ENCODE data around the gene ABHD16B. TPM values are rescaled to one million over a fixed set of nuclear protein-coding genes. Genes with fewer than 3 reads are reported as not detected.

The ABHD16B gene
- not detected for polyA plus RNA-seq
- long read RNA-seq, donor 1, partial matches to known transcripts = 0 of 4 reads
- long read RNA-seq, donor 1, other reads (novel, unspliced or antisense) = 0 of 4 reads
- long read RNA-seq, donor 2, transcript ABHD16B-201 (1 exons, 1,491 nt) = major isoform, 14 of 14 reads
- long read RNA-seq, donor 2, partial matches to known transcripts = 0 of 14 reads
- long read RNA-seq, donor 2, other reads (novel, unspliced or antisense) = 0 of 14 reads
- long read RNA-seq, donor 3, transcript ABHD16B-201 (1 exons, 1,491 nt) = major isoform, 9 of 9 reads
- long read RNA-seq, donor 3, partial matches to known transcripts = 0 of 9 reads
- long read RNA-seq, donor 3, other reads (novel, unspliced or antisense) = 0 of 9 reads
- long read RNA-seq, donor 4 = 0 reads
- long read RNA-seq, donor 5, partial matches to known transcripts = 0 of 3 reads
- long read RNA-seq, donor 5, other reads (novel, unspliced or antisense) = 0 of 3 reads
- long read RNA-seq, donor 6, transcript ABHD16B-201 (1 exons, 1,491 nt) = major isoform, 5 of 5 reads
- long read RNA-seq, donor 6, partial matches to known transcripts = 0 of 5 reads
- long read RNA-seq, donor 6, other reads (novel, unspliced or antisense) = 0 of 5 reads
- long read RNA-seq, donor 7, partial matches to known transcripts = 0 of 3 reads
- long read RNA-seq, donor 7, other reads (novel, unspliced or antisense) = 0 of 3 reads
- long read RNA-seq, donor 8, partial matches to known transcripts = 0 of 2 reads
- long read RNA-seq, donor 8, other reads (novel, unspliced or antisense) = 0 of 2 reads
- long read RNA-seq, donor 9, partial matches to known transcripts = 0 of 4 reads
- long read RNA-seq, donor 9, other reads (novel, unspliced or antisense) = 0 of 4 reads
- long read RNA-seq, donor 10, partial matches to known transcripts = 0 of 4 reads
- long read RNA-seq, donor 10, other reads (novel, unspliced or antisense) = 0 of 4 reads
- long read RNA-seq, donor 11, partial matches to known transcripts = 7 of 9 reads
- long read RNA-seq, donor 11, other reads (novel, unspliced or antisense) = 0 of 9 reads

DNA sequence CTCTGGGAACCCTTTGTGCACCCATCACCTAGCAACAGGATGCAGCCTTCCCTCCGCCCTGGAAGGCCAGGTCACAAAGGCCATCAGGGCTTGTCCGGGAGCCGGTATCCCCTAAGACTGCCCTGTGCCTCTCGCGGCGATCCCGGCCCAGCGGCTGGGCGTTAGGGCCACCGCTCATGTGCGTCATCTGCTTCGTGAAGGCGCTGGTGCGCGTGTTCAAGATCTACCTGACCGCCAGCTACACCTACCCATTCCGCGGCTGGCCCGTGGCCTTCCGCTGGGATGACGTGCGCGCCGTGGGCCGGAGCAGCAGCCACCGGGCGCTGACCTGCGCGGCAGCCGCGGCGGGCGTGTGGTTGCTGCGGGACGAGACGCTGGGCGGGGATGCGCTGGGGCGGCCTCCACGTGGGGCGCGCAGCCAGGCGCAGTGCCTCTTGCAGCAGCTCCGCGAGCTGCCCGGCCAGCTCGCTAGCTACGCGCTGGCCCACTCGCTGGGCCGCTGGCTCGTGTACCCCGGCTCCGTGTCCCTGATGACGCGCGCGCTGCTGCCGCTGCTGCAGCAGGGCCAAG, at the start of gene ABHD16B:
TSS of gene ABHD16B (plus strand) at position 134 of the 570 bp plus-strand sequence. CDS start at position 177, 43 bp downstream.
- H3K27ac ChIP-seq (ENCODE audit: low read length) = no peak within 1 kb of the TSS
- WGBS (ENCODE audit: insufficient coverage, low lambda C conversion rate) = 100% methylated on average over 1 of the region's 59 CpGs
- H3K27me3 ChIP-seq (ENCODE audit: control insufficient read depth, insufficient read depth, low read length) = peaks cover 14% of the 10 kb centered on the region
- DNase-seq = no peak
- no peak within 1 kb of the TSS for H3K4me3 ChIP-seq (ENCODE audit: low read length)
- peaks cover 5% of the 10 kb centered on the region for H3K36me3 ChIP-seq (ENCODE audit: control insufficient read depth, insufficient read depth, low read length)
- H3K9me3 ChIP-seq (ENCODE audit: control insufficient read depth, low read depth, low read length) = peaks cover 8% of the 10 kb centered on the region
- peaks cover 34% of the 10 kb centered on the region for H3K4me1 ChIP-seq (ENCODE audit: control insufficient read depth, insufficient read depth, low read length)

DNA sequence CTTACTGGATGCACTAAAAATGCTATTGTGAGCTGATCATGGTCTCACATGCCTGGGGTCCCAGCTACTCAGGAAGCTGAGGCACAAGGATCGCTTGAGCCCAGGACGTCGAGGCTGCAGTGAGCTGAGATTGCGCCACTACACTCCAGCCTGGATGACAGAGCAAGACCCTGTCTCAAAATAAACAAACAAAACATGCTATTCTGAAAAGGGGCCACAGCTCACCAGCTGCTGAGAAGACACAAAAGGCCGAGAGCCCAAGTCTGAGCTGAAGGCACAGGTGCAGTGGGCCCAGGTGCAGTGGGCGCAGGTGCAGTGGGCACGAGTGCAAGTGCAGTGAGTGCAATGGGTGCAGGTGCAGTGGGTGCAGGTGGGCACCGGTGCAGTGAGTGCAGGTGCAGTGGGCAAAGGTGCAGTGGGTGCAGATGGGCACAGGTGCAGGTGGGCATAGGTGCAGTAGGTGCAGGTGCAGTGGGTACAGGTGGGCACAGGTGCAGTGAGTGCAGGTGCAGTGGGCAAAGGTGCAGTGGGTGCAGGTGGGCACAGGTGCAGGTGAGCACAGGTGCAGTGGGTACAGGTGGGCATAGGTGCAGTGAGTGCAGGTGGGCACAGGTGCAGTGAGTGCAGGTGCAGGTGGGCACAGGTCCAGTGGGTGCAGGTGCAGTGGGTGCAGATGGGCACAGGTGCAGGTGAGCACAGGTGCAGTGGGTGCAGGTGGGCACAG, 46.2 kb upstream of the ABHD16B start:
- Histone ChIP-seq H3K27ac (ENCODE audit: low read length) (no peak overlapping the region), H3K27me3 (ENCODE audit: control insufficient read depth, insufficient read depth, low read length) (peaks cover 5% of the 10 kb centered on the region), H3K36me3 (ENCODE audit: control insufficient read depth, insufficient read depth, low read length) (no peaks in the 10 kb centered on the region), H3K9me3 (ENCODE audit: control insufficient read depth, low read depth, low read length) (no peaks in the 10 kb centered on the region), H3K4me3 (ENCODE audit: low read length) (no peak overlapping the region), H3K4me1 (ENCODE audit: control insufficient read depth, insufficient read depth, low read length) (no peaks in the 10 kb centered on the region)
- WGBS (ENCODE audit: insufficient coverage, low lambda C conversion rate) = no CpG with 5 or more reads among the region's 8 CpGs
- DNase-seq = no peak

DNA sequence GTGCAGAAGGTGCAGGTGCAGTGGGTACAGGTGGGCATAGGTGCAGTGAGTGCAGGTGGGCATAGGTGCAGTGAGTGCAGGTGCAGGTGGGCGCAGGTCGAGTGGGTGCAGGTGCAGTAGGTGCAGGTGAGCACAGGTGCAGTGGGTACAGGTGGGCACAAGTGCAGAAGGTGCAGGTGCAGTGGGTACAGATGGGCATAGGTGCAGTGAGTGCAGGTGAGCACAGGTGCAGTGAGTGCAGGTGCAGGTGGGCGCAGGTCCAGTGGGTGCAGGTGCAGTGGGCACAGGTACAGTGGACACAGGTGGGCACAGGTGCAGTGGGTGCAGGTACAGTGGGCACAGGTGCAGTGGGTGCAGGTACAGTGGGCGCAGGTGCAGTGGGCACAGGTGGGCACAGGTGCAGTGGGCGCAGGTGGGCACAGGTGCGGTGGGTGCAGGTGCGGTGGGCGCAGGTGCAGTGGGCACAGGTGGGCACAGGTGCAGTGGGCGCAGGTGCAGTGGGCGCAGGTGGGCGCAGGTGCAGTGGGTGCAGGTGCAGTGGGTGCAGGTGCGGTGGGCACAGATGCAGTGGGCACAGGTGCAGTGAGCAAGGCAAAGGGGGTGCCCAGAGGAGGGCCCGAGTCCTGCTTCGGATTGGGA, 45.6 kb upstream of the ABHD16B start:
- Histone ChIP-seq H3K36me3 (ENCODE audit: control insufficient read depth, insufficient read depth, low read length) (no peaks in the 10 kb centered on the region), H3K27ac (ENCODE audit: low read length) (no peak overlapping the region), H3K4me3 (ENCODE audit: low read length) (no peak overlapping the region), H3K4me1 (ENCODE audit: control insufficient read depth, insufficient read depth, low read length) (no peaks in the 10 kb centered on the region), H3K27me3 (ENCODE audit: control insufficient read depth, insufficient read depth, low read length) (peaks cover 5% of the 10 kb centered on the region), H3K9me3 (ENCODE audit: control insufficient read depth, low read depth, low read length) (no peaks in the 10 kb centered on the region)
- no CpG with 5 or more reads among the region's 14 CpGs for WGBS (ENCODE audit: insufficient coverage, low lambda C conversion rate)
- no peak for DNase-seq

GRCh38 chr20:63819224-63819921, 41.9 kb upstream of the ABHD16B start:
- no peak overlapping the region for H3K4me3 ChIP-seq (ENCODE audit: low read length)
- no peak for DNase-seq
- peaks cover 8% of the 10 kb centered on the region for H3K27me3 ChIP-seq (ENCODE audit: control insufficient read depth, insufficient read depth, low read length)
- H3K4me1 ChIP-seq (ENCODE audit: control insufficient read depth, insufficient read depth, low read length) = no peaks in the 10 kb centered on the region
- no peak overlapping the region for H3K27ac ChIP-seq (ENCODE audit: low read length)
- no peaks in the 10 kb centered on the region for H3K9me3 ChIP-seq (ENCODE audit: control insufficient read depth, low read depth, low read length)
- WGBS (ENCODE audit: insufficient coverage, low lambda C conversion rate) = no CpG with 5 or more reads among the region's 24 CpGs
- no peaks in the 10 kb centered on the region for H3K36me3 ChIP-seq (ENCODE audit: control insufficient read depth, insufficient read depth, low read length)

DNA sequence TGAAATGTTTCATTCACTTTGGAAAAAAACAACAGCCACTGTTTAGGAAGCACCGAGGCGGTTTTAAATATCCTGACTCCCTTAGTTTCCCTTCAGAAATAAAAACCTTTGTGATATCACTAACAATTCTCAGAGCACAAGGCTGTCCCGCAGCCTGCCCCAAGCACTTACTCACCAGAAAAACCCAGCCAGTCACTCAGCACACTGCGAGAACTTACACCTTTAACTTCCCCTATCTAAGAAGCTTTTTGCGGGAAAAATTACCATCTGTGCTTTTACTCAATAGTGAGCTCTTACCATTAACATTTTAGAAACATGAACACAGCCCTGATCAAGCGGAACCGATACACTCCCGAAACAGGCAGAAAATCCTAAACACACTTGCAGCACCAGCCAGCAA, 39.5 kb upstream of the ABHD16B start:
- no peak overlapping the region for H3K27ac ChIP-seq (ENCODE audit: low read length)
- H3K9me3 ChIP-seq (ENCODE audit: control insufficient read depth, low read depth, low read length) = no peaks in the 10 kb centered on the region
- DNase-seq = no peak
- no peak overlapping the region for H3K4me3 ChIP-seq (ENCODE audit: low read length)
- whole genome bisulfite sequencing (ENCODE audit: insufficient coverage, low lambda C conversion rate) = 60% methylated on average over 1 of the region's 8 CpGs
- H3K4me1 ChIP-seq (ENCODE audit: control insufficient read depth, insufficient read depth, low read length) = no peaks in the 10 kb centered on the region
- H3K36me3 ChIP-seq (ENCODE audit: control insufficient read depth, insufficient read depth, low read length) = no peaks in the 10 kb centered on the region
- H3K27me3 ChIP-seq (ENCODE audit: control insufficient read depth, insufficient read depth, low read length) = peaks cover 18% of the 10 kb centered on the region

- Histone ChIP-seq H3K36me3 (ENCODE audit: control insufficient read depth, insufficient read depth, low read length) (no peaks in the 10 kb centered on the region), H3K27me3 (ENCODE audit: control insufficient read depth, insufficient read depth, low read length) (peaks cover 20% of the 10 kb centered on the region), H3K9me3 (ENCODE audit: control insufficient read depth, low read depth, low read length) (no peaks in the 10 kb centered on the region), H3K4me1 (ENCODE audit: control insufficient read depth, insufficient read depth, low read length) (no peaks in the 10 kb centered on the region), H3K27ac (ENCODE audit: low read length) (no peak overlapping the region), H3K4me3 (ENCODE audit: low read length) (no peak overlapping the region)
- 87% methylated on average over 5 of the region's 15 CpGs for WGBS (ENCODE audit: insufficient coverage, low lambda C conversion rate)
- DNase-seq = no peak
Measured at GRCh38 chr20:63822276-63822696, 39.0 kb upstream of the ABHD16B start.

DNA sequence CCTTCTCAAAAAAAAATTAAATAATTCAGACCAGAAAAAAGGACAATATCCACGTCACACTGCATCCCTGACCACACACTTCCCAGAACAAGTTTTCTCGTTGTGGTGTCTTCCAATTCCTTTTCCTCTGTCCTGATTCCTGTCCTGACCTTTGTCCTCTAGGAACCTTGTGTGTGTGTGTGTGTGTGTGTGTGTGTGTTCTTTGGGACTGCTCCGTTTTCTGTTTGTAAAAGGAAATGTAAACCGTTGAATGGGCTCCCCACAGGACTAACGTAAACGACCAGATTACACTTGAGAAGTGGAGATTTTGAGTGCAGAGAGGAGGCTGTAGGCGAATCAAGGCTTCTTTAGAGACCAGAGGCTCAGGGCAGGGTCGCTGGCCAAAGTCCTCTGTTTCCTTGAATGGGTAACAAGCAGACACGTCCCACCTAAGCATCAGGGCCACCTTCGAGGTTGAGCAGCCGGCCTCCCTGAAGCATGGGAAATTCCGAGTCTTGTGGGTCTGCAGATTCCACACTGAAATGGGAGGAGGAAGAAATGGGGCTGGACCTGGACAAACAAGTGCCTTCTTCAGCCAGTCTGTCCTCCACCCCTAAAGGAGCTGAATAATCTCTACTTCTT, 37.5 kb upstream of the ABHD16B start:
- Histone ChIP-seq H3K36me3 (ENCODE audit: control insufficient read depth, insufficient read depth, low read length) (no peaks in the 10 kb centered on the region), H3K4me3 (ENCODE audit: low read length) (no peak overlapping the region), H3K27me3 (ENCODE audit: control insufficient read depth, insufficient read depth, low read length) (peaks cover 30% of the 10 kb centered on the region), H3K4me1 (ENCODE audit: control insufficient read depth, insufficient read depth, low read length) (no peaks in the 10 kb centered on the region), H3K9me3 (ENCODE audit: control insufficient read depth, low read depth, low read length) (no peaks in the 10 kb centered on the region), H3K27ac (ENCODE audit: low read length) (no peak overlapping the region)
- no peak for DNase-seq
- WGBS (ENCODE audit: insufficient coverage, low lambda C conversion rate) = 24% methylated on average over 2 of the region's 12 CpGs

DNA sequence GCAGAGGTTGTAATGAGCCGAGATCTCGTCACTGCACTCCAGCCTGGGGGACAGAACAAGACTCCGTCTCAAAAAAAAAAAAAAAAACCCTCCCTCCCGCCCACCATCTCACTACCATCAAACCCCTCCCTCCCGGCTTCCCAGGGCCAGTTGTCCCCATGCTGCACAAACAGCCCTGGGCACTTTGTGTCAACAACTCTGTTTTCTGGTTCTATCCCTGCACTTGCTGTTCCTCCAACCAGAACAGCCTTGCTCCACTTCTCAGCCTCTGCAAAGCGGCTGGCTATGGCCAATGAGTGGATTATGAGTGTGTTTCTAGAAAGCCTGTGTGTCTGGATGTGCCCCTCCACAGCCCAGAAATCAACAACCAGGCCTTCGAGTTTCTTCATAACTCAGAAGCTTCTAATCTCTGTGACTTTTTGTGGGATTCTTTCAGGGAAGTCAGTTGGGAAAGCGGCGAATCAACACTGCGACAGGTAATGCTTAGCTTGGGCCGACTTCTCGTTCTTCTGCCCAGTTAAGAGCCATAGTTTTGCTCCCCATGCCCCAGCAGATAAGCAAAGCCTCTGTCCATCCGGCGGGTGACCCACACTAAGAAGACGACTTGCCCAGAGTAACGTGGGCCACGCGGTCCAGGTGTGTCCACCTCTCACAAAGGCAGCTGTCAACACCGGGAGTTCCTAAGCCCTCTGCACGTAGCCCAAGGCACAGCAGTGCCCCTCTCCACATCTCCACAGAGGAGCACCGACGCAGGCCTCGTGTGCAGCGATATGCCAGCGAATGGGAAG, 35.8 kb upstream of the ABHD16B start:
- H3K36me3 ChIP-seq (ENCODE audit: control insufficient read depth, insufficient read depth, low read length) = no peaks in the 10 kb centered on the region
- WGBS (ENCODE audit: insufficient coverage, low lambda C conversion rate) = no CpG with 5 or more reads among the region's 25 CpGs
- no peak overlapping the region for H3K4me3 ChIP-seq (ENCODE audit: low read length)
- H3K27me3 ChIP-seq (ENCODE audit: control insufficient read depth, insufficient read depth, low read length) = peaks cover 39% of the 10 kb centered on the region
- H3K9me3 ChIP-seq (ENCODE audit: control insufficient read depth, low read depth, low read length) = no peaks in the 10 kb centered on the region
- no peak overlapping the region for H3K27ac ChIP-seq (ENCODE audit: low read length)
- peaks cover 7% of the 10 kb centered on the region for H3K4me1 ChIP-seq (ENCODE audit: control insufficient read depth, insufficient read depth, low read length)
- DNase-seq = no peak
